GM19468 (cell line): Measurements from ENCODE around the gene PXYLP1.
"Not testable (repeated sequence)": the region's sequence is repeated elsewhere in the genome, so short reads cannot be mapped to it uniquely, and the experiment has no call there.

Experiments used
- ATAC-seq: cut with Tn5 transposase; IDR thresholded peaks from one replicate; pipeline ENCODE4 v1.9.1; 2021; ENCODE audit warnings: mild to moderate bottlenecking, moderate library complexity, moderate number of reproducible peaks; ENCODE audit not compliant: unreplicated experiment; ENCODE audit errors: extremely low read depth

The PXYLP1 gene, protein sequence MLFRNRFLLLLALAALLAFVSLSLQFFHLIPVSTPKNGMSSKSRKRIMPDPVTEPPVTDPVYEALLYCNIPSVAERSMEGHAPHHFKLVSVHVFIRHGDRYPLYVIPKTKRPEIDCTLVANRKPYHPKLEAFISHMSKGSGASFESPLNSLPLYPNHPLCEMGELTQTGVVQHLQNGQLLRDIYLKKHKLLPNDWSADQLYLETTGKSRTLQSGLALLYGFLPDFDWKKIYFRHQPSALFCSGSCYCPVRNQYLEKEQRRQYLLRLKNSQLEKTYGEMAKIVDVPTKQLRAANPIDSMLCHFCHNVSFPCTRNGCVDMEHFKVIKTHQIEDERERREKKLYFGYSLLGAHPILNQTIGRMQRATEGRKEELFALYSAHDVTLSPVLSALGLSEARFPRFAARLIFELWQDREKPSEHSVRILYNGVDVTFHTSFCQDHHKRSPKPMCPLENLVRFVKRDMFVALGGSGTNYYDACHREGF

DNA sequence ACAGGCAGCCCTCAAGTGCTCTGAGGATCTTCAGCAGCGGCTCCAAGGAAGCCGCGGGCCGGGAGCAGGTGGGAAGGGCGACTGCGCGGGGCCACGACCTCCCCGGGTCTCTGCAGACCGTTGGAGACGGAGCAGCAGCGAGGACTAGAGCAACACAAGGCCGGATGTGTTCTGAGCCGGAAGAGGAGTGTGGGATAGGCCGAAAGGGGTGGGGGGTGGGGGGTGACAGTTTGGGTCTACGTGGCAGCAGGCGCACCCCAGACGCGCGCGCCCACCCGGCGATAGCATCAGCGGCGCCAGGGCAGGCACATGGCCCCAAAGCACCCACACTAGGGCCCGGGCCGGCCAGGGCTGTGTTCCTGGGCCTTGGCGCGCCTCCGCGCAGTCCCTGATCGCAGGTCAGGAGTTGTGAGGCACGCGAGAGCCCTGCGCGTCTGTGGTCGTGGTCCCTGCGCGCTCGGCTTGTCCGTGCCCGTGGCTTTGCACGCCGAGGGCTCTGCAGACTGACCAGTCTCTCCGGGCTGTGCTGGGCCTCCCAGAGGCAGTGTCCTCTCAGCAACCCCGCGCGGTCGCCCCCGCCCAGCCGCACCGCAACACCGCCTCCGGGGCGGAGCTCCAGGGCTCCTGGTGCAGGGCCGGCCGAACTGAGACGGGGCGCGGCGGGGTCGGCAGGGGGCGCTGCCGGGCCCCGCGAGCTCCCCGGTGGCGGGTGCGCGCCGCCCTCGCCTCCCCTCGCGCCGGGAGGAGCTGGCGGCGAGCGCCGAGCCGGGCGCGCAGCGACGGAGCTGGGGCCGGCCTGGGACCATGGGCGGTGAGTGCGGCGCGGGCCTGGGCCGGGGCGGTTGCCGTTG lies at the start of gene PXYLP1:
TSS of gene PXYLP1 (plus strand) at position 725 of the 851 bp plus-strand sequence. CDS start 28,351 bp downstream, outside the sequence.
- ATAC-seq, result peak; percentile 72

DNA sequence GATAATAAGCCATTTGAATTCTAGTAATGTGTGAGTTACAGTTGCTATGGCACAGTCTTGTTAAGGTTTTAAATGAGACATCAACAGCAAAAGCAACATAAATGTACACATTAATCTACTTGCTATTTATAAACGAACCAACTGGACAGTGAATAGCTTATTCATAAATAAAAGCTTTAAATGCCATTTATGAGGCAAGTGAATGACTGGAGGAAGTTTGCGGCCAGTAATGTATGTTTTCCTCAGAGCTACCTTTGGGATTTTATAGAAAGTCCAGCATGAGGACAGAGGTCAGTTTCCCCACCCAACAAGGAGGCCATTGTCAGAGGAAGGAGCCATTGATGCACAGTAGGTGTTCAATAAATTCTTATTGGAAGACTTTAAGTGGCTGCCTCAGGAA lies 48.0 kb upstream of the PXYLP1 start:
- no peak for ATAC-seq

DNA sequence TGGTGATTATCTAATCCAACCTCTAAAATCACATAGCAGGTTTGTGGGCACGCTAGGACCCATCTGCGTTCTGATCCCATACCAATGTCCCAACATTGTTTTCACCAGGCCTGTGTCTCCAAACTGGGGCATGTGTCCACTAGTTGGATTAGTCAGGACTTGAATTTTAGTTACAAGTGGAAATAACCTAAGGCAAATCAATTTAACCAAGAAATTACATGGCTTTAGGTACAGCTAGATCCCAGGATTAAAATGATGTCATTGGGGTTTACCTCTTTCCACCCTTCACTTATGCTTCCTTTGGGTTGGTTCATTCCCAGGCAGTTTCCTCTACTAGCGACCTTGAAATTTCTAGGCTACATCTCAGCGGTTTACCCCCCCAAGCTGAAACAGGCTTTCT lies 47.2 kb upstream of the PXYLP1 start:
- no peak for ATAC-seq

DNA sequence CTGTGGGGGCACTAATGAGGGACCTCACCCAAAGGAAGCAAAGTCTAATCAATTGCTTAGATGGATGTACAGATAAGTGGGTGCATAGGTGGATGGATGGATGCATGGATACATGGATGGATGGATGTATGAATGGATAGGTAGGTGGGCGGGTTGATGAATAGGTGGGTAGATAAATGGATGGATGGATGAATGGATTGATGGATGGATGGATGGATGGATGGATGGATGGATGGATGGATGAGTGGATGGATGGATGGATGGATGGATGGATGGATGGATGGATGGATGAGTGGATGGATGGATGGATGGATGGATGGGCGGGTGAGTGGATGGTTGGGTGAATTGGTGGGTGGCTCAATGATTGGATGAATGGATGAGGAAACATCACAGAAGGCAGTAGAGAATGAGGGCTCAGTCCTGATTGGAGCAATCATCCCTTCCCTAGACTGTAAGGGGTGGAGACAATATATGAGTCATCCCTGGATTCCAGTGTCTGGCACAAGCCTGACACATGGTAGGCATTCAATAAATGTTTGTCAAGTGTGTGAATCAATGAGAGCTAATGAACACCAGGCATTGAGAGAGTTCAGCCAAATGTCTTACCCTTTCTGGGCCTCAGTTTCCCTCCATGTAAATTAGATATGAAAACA lies 40.4 kb upstream of the PXYLP1 start:
- no peak for ATAC-seq

DNA sequence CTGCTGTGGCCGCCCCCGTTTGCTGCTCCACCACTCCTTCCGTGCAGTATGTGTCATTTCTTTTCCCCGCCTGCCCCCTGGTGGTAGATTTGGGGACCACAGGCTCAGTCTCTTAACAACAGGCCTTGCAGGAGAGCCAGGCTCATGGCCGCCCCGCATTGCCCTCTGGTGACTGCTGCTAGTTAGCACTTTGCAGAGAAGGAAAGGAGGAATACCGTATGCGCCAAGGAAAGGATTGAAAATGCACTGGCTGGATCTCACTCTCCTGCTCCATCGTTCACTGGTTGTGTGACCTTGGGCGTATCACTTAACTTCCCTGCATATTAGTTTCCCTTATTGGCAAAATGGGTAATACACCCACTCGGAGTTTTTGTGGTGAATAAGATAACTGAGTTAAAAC lies 39.3 kb upstream of the PXYLP1 start:
- peak; percentile 83 for ATAC-seq

DNA sequence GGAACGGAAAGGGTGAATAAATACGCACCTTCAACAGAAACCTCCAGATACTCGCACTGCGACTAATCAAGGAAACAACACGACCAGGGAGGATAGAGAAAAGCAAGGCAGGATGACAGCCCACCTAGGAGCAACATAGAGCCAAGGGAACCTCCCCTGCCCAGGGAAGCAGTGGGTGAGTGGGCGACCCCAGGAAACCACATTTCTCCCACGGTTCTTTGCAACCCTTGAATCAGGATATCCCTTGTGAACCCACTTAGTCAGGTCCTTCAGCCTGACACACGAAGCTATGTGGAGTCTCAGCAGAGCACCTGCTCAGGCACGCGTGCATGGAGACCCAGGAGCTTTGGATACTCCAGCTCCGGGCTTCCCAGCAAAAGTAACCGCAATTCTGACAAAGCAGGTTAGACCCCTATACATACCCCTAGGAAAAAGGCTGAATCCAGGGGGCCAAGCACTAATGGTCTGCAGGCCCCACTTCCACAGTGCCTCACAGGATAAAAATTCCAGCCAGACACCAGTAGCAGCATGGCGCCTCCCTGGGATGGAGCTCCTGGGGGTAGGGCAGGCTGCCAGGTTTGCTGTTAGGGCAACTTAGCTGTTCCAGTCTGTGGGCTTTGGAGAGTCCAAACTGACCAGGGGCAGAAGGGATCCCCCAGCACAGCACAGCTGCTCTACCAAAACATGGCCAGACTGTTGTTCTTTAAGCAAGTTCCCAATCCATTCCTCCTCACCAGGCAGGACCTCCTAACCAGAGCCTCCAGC lies 38.4 kb upstream of the PXYLP1 start:
- no peak for ATAC-seq

DNA sequence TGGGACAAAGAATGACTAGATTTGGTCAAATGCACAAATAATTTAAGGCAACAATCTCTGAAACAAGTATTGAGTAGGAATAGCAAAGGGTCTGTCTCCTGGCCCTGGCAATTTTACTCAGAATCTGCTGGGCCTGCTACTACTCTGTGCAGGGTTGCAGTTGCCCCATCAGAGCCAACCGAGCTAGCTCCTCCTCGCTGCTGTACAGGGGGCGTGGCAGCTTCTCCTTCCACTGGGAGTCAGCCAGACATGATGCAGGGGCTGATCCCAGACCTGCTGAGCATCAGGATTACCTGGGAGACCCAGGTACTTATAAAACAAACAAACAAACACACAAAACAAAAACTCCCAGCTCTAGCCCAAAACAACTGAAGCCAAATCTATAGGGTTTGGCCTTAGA lies 30.5 kb upstream of the PXYLP1 start:
- ATAC-seq, result no peak

DNA sequence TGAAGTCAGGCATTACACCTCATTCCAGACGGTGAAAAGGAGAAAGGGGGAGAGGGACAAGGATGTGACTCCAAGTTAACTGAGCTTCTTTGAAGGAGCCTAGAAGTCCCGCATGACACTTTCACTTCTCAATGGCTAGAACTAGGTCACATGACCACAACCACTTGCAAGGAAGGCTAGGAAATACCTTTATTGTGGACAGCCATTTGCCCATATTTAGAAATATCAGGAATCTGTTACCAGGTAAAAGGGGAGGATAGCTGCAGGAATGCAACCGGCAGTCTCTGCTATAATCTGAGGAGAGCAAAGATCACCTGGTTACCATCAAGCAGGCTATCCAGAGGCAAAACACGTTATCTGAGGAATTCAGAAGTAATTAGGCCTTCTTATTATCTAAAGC lies 28.9 kb upstream of the PXYLP1 start:
- ATAC-seq, result no peak

DNA sequence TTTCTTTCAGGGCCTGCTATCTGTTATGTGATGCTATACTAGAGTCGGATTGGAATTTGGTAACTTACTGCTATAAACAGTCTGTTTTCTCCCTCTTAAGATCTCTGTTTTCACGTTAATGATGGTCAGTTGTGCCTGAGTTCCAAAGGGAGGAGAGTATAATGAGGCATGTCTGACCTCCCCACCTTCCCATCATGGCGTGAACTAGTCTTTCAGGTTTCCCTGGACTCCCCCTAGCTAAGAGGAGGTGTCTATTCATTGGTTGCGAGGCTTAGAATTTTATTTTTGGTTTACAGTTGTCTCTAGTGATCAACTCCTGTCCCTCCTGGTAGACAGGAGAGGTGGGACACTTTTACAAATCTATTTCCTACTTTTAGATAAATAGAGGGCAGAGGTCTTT lies 27.8 kb upstream of the PXYLP1 start:
- ATAC-seq, result no peak

DNA sequence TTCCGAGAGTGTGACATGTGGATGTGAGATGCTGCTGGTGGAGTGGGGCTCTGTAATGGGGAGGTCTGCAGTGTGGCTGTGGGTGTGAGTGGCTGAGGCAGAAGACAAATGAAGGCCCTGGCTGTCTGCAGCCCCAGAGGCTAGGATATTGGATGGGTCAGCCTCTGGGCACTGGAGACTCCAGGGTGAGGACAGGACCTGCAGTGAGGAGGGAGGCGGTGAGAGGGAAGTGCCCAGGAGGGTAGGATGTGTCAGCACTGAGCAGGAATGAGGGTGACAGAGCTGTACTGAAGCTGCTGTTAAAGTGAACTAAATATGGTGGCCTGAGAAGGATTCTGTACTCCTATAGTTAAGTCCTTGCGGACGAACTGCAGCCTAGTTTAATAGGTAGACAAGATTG lies 27.3 kb upstream of the PXYLP1 start:
- ATAC-seq, result no peak

DNA sequence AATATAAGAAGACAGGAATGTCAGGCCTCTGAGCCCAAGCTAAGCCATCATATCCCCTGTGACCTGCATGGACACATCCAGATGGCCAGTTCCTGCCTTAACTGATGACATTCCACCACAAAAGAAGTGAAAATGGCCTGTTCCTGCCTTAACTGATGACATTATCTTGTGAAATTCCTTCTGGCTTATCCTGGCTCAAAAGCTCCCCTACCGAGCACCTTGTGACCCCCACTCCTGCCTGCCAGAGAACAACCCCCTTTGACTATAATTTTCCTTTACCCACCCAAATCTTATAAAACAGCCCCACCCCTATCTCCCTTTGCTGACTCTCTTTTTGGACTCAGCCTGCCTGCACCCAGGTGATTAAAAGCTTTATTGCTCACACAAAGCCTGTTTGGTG lies 20.3 kb upstream of the PXYLP1 start:
- not testable (repeated sequence) for ATAC-seq

DNA sequence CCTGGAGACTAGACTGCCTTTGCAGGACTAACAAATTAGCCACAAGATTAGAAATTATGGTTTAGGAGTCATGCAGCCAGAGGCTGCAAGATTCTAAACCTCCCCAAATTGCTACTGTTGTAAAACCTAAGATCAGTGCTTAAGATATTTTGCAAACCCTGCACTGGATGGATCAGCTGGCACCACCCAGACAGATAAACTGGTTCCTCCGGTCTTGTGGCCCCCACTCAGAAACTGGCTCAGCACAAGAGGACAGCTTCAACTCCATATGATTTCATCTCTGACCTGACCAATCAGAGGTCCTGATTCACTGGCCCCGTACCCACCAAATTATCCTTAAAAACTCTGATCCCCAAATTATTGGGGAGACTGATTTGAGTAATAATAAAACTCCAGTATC lies 19.5 kb upstream of the PXYLP1 start:
- no peak for ATAC-seq

DNA sequence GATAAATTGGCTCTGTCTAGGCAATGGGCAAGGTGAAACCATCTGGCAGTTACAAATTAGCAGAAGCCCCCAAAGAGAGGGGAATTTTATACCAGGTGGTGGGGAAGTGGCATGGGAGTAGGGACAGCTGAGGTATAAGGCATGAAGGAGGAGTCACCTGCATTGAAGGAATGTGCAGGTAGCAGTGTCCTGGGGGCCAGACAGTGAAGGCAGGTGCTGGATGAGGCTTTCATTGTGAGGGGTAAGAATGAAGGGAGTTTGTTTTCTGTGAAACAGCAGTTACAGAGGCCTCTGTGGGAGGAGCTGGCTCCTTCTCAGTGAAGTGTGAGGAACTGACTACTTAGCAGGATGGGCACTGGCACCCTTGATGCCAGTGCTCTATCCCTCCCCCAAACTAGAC lies 19.1 kb upstream of the PXYLP1 start:
- no peak for ATAC-seq

DNA sequence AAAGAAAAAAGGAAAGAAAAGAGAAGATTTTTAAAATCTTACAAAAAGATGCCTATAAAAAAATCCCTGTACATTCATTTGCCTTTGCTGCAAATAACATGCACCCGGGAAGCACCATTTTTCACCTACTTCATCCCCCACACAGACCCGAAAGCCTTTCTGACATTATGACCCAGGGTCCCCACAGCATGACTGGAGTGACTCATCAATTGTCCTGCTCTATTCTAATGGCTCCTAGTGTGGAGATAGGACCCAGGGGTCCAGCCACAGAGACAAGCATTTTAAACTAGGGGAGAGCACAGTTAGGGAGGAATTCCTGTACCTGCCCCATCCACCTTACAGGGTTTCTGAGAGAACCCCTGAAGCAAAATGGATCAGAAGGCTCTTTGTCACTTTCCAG lies 14.7 kb upstream of the PXYLP1 start:
- no peak for ATAC-seq

DNA sequence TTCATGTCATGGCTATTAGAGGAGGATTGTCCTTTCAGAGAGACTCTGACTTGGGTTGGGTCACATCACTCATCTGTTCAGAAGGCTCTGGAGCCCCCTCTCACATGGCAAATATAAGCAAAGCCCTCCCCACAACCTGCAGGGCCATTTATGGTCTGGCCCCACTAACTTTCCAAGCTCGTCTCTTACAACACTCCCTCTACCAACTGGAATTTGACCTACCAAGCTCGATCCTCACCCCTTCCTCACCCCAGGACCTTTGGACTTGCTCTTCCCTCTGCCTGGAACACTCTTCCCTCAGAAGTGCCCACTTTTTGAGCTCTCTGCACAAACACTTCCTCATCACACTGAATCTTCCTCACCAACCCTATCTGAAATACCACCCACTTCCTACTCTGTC lies 14.2 kb upstream of the PXYLP1 start:
- no peak for ATAC-seq

DNA sequence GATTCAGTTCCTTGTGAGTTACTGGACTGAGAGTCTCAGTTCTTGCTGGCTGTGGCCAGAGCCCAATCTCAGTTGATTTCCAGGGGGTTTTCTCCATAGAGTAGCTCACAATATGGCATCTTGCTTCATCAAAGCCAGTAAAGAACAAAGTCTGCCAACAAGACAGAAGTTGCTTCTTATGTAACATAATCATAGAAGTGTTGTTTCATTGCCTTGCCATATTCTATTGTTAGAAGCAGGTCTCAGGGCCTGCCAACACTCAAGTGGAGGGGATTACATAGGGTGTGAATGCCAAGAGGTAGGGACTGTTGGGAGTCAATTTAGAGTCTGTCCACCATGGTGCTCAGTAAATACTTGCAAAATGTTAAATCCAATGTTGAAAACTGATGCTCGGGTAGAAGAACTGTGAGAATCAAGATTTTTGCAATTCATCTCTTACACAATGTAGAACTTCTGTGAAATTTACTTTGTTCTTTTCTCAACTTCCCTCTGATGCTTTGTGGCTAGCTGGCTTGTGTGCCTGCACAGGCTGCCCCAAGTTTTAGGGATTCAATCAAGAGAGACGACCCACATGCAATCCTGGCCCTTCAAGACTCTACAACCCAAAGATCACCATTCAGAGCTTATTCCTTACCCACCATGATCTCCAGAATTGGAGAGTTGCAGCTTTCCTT lies 13.3 kb upstream of the PXYLP1 start:
- ATAC-seq, result no peak

DNA sequence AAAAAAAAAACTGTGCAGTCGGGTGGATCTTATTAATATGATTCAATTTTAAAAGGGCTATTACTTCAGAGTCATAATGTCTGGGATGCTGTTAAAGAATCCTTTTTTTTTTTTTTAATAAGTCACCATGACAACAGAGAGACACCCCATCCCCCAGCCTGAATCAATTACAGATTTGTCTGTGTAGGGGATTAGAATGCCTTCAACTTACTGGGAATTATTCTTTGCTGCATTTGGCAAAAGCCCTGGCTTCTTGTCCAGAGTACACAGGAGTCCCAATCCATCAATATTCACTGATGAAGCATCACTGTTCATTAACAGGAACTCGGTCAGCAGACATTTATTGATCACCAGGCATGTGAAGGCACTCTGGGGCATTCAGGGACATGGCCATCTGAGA lies 12.7 kb upstream of the PXYLP1 start:
- no peak for ATAC-seq

DNA sequence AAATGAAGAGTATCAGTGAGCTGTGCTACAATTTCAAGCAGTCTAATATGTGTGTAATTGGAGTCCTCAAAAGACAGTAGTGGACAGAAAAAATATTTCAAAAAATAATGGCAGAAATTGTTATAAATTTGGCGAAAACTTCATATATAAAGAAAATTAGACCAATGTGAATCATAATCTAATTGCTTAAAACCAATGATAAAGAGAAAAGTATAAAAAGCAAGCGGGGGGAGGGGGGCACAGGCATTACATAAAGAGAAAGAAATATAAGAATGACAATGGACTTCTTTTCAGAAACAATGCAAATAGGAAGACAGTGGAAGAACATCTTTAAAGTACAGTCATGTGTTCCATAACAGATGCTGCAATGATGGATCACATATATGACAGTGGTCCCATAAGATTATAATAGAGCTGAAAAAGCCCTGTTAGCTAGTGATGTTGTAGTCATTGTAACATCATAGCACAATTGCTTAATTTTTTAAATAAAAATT lies 7.9 kb upstream of the PXYLP1 start:
- no peak for ATAC-seq

DNA sequence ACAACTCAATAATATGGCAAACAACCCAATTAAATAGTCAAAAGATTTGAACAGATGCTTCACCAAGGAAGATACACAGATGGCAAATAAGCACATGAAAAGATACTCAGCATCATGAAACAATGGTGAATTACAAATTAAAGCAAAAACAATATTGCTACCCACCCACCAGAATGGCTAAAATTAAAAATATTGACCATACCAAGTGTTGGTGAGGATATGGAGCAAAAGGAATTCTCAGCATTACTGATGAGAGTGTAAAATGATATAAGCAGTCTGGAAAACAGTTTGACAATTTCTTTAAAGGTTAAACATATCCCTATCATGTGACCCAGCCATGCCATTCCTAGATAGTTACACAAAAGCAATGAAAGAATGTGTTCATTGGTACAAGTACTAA lies 5.7 kb upstream of the PXYLP1 start:
- ATAC-seq, result no peak
